Stimulated activated CD8-positive, alpha-beta memory T cell treated with anti-CD3 and anti-CD28 coated beads, Interleukin-4, amount 100 ng/mL, for 1 hour (primary cell): ENCODE measurements around the gene CLASP1.

Source experiments
- DNase-seq, 2 donors: peaks; one replicate each; pipeline ENCODE4 v3.0.0-alpha.2; 2020; ENCODE audit warnings: low read depth in 2 of 2, low spot score in 1 of 2

Gene CLASP1

GRCh38 chr2:121293450-121294325 is 355.6 kb downstream of the CLASP1 start:
- no peak for DNase-seq

DNA sequence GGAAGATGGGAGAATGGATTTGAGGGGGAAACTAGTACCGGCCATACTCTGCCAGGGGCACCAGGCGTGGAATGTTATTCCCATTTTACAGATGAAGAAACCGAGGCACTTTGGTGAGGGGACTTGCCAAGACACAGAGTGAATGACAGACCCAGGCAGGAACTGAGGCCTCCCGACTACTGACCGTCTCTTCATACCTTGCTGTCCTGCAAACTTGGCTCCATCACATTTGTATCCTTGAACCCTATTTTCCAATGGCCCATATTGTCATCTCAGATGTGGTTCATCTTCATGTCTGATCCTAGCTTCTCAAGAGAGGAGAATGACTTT is 358.0 kb downstream of the CLASP1 start:
- DNase-seq = no peak

DNA sequence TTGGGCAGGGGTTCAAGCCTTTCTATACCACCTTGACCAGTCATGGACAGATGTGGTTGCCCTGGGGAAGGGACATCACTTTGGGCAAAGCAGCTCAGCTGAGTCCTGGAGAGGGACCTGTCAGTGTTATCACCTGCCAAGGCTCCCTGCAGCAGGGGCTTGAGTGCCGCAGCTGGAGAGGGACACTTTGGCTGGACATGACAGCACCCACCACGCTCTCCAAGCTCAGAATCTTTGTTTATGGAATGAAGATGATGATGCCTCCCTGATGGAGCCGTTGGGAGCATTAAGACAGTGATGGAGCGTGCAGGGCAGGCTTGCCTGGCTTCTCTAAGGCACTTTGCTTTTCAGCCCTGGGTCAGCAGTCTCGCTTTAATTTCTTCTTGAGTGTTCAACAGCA is 360.0 kb downstream of the CLASP1 start:
- no peak for DNase-seq

DNA sequence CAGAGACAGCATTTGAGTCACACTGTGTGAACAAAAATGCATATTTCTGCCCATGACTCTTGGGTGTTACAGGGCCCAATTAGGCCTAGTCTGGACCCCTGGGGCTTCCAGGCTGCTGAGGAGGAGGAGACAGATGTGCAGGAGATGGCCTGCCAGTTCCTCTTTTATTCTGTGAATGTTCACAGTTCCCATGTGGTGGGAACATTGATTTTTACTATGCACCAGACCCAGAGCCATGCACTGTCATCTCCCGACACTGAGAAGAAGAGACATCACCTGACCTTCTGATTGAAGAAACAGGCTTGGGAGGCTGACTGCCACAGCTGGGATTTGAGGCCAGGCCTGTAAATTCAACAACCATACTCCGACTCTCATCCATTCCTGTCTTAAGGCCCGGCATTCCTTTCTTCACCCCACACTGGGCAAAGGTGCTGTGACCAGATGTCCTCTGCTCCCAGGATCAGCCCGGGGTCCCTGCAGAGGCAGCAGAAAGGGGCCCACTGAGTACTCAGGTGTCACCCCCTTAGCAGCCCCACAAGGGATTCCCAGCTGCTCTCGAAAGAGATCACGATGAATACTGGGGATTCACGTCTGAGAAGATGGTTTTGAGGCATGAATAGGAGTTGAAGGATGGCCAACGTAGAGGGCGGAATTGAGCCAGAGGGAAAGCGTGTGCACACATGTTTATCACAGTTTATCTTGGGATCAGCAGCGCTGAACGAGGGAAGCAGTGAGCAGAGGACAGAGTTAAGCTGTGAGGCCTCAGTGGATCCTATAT is 360.6 kb downstream of the CLASP1 start:
- DNase-seq = no peak

GRCh38 chr2:121287956-121288355 is 361.3 kb downstream of the CLASP1 start:
- no peak for DNase-seq
